Stimulated activated CD4-positive, alpha-beta T cell treated with anti-CD3 and anti-CD28 coated beads, Interleukin-1b, Interleukin-23, amount 100 ng/mL, for 4 hours (primary cell): ENCODE data around the gene CYP26A1.

Source experiments
- DNase-seq, 2 donors: peaks; one replicate each; pipeline ENCODE4 v3.0.0-alpha.2; 2020; ENCODE audit warnings: low read depth in 2 of 2

The CYP26A1 gene

GRCh38 chr10:93064874-93065660 is 8.6 kb upstream of the CYP26A1 start:
- no peak for DNase-seq

GRCh38 chr10:93065675-93066543 is 7.8 kb upstream of the CYP26A1 start:
- DNase-seq = no peak

- DNase-seq = no peak
Observed at GRCh38 chr10:93066544-93066913, 7.2 kb upstream of the CYP26A1 start.

GRCh38 chr10:93067443-93068365 is 6.0 kb upstream of the CYP26A1 start:
- DNase-seq = no peak

GRCh38 chr10:93068411-93069244 is 5.1 kb upstream of the CYP26A1 start:
- no peak for DNase-seq

- DNase-seq = no peak
Observed at GRCh38 chr10:93069245-93069561, 4.5 kb upstream of the CYP26A1 start.

- DNase-seq = no peak
Observed at GRCh38 chr10:93070378-93071176, 3.1 kb upstream of the CYP26A1 start.

- no peak for DNase-seq
Observed at GRCh38 chr10:93071177-93071472, 2.6 kb upstream of the CYP26A1 start.

GRCh38 chr10:93071674-93072224 is 1.9 kb upstream of the CYP26A1 start:
- DNase-seq = no peak

- no peak for DNase-seq
Observed at GRCh38 chr10:93072225-93072712, 1.4 kb upstream of the CYP26A1 start.

- no peak for DNase-seq
Observed at GRCh38 chr10:93072713-93073538, 767 bp upstream of the CYP26A1 start.

GRCh38 chr10:93074147-93074596 is 479 bp downstream of the CYP26A1 start:
- DNase-seq = no peak

GRCh38 chr10:93074597-93075368 is 1.1 kb downstream of the CYP26A1 start:
- DNase-seq = no peak

- no peak for DNase-seq
Observed at GRCh38 chr10:93075369-93076221, 1.9 kb downstream of the CYP26A1 start.

- DNase-seq = no peak
Observed at GRCh38 chr10:93076871-93077270, 3.2 kb downstream of the CYP26A1 start.

- DNase-seq = no peak
Observed at GRCh38 chr10:93077860-93078337, 4.2 kb downstream of the CYP26A1 start.

GRCh38 chr10:93079663-93080349 is 6.1 kb downstream of the CYP26A1 start:
- DNase-seq = no peak
